Large intestine (tissue), 3 donors: Measurements from ENCODE around the gene TSEN34. TPM values are rescaled to one million over a fixed set of nuclear protein-coding genes. Genes with fewer than 3 reads are reported as not detected.
"Not testable (repeated sequence)": the region's sequence is repeated elsewhere in the genome, so short reads cannot be mapped to it uniquely, and the experiment has no call there.

Source experiments
- DNase-seq, 2 donors: peaks; one replicate each; pipeline versions ENCODE4 v3.0.0 to v3.0.0-alpha.2; 2013
- H3K27ac ChIP-seq: one replicate; pipeline ENCODE4 v1.5.1; 2013; ENCODE audit warnings: low read length
- H3K27me3 ChIP-seq: 2 replicates; pipeline ENCODE4 v1.6.1; 2013; ENCODE audit warnings: low read length; ENCODE audit not compliant: control insufficient read depth, insufficient read depth
- H3K36me3 ChIP-seq: 2 replicates; pipeline ENCODE4 v1.6.1; 2013; ENCODE audit warnings: low read length; ENCODE audit not compliant: control insufficient read depth, insufficient read depth
- H3K4me1 ChIP-seq: one replicate; pipeline ENCODE4 v1.6.1; 2013; ENCODE audit warnings: low read length; ENCODE audit not compliant: control insufficient read depth, insufficient read depth
- H3K4me3 ChIP-seq: one replicate; pipeline ENCODE4 v1.5.1; 2013; ENCODE audit warnings: low read length
- H3K9me3 ChIP-seq: one replicate; pipeline ENCODE4 v1.6.1; 2013; ENCODE audit warnings: mild to moderate bottlenecking, low read depth, low read length, moderate library complexity; ENCODE audit not compliant: control insufficient read depth
- WGBS: methylation state at CpG from one replicate; pipeline ENCODE4 v1.1.5; 2013; ENCODE audit warnings: low lambda C conversion rate; ENCODE audit not compliant: insufficient coverage; 5-methylcytosine and 5-hydroxymethylcytosine counted together
- polyA plus RNA-seq: library from polyadenylated mRNA; unstranded; fragments of 120-200 nt; gene quantifications from one replicate; pipeline ENCODE4 v1.2.1, GENCODE V29; 2013

TSEN34 gene
- polyA plus RNA-seq, 1 donor: 52.7 TPM

- no CpG with 5 or more reads among the region's 8 CpGs for WGBS
- no peak overlapping the region for H3K27ac ChIP-seq
- no peaks in the 10 kb centered on the region for H3K9me3 ChIP-seq
- DNase-seq: no peak
- no peaks in the 10 kb centered on the region for H3K4me1 ChIP-seq
- H3K27me3 ChIP-seq: no peaks in the 10 kb centered on the region
- H3K4me3 ChIP-seq: no peak overlapping the region
- H3K36me3 ChIP-seq: no peaks in the 10 kb centered on the region
Measured at GRCh38 chr19:54218259-54218658, 27.2 kb downstream of the TSEN34 start.

GRCh38 chr19:54218960-54219661 is 28.0 kb downstream of the TSEN34 start:
- no peaks in the 10 kb centered on the region for H3K36me3 ChIP-seq
- no peak for DNase-seq
- no peaks in the 10 kb centered on the region for H3K4me1 ChIP-seq
- H3K4me3 ChIP-seq: no peak overlapping the region
- WGBS: no CpG with 5 or more reads among the region's 27 CpGs
- H3K9me3 ChIP-seq: no peaks in the 10 kb centered on the region
- H3K27me3 ChIP-seq: no peaks in the 10 kb centered on the region
- no peak overlapping the region for H3K27ac ChIP-seq

- no CpG with 5 or more reads among the region's 5 CpGs for WGBS
- H3K4me1 ChIP-seq, H3K27me3 ChIP-seq, H3K9me3 ChIP-seq, DNase-seq, H3K4me3 ChIP-seq, H3K27ac ChIP-seq, H3K36me3 ChIP-seq: not testable (repeated sequence)
Measured at GRCh38 chr19:54219702-54220101, 28.6 kb downstream of the TSEN34 start.

- H3K4me1 ChIP-seq, H3K4me3 ChIP-seq, H3K36me3 ChIP-seq, DNase-seq, H3K27ac ChIP-seq, H3K9me3 ChIP-seq, H3K27me3 ChIP-seq: not testable (repeated sequence)
- WGBS: no CpG with 5 or more reads among the region's 7 CpGs
Measured at GRCh38 chr19:54221947-54222346, 30.8 kb downstream of the TSEN34 start.

- H3K9me3 ChIP-seq, H3K27me3 ChIP-seq, H3K4me3 ChIP-seq, DNase-seq, H3K36me3 ChIP-seq, H3K27ac ChIP-seq, H3K4me1 ChIP-seq: not testable (repeated sequence)
- no CpG with 5 or more reads among the region's 16 CpGs for WGBS
Measured at GRCh38 chr19:54222474-54223276, 31.6 kb downstream of the TSEN34 start, which contains the start of gene LILRB3. LILRB3 (minus strand) TSS chr19:54223007; CDS start chr19:54222976, 31 bp downstream.

- H3K36me3 ChIP-seq, H3K9me3 ChIP-seq, DNase-seq, H3K27ac ChIP-seq, H3K27me3 ChIP-seq, H3K4me3 ChIP-seq, H3K4me1 ChIP-seq: not testable (repeated sequence)
- WGBS: 100% methylated on average over 1 of the region's 14 CpGs
Measured at GRCh38 chr19:54223277-54223936, 32.3 kb downstream of the TSEN34 start.

- not testable (repeated sequence) for H3K4me1 ChIP-seq, H3K36me3 ChIP-seq, H3K4me3 ChIP-seq, H3K9me3 ChIP-seq, H3K27ac ChIP-seq, DNase-seq, H3K27me3 ChIP-seq
- WGBS: no CpG with 5 or more reads among the region's 5 CpGs
Measured at GRCh38 chr19:54223937-54224281, 32.8 kb downstream of the TSEN34 start.

GRCh38 chr19:54224619-54225018 is 33.5 kb downstream of the TSEN34 start:
- WGBS: no CpG with 5 or more reads among the region's 10 CpGs
- H3K4me3 ChIP-seq, H3K27me3 ChIP-seq, H3K4me1 ChIP-seq, H3K36me3 ChIP-seq, DNase-seq, H3K27ac ChIP-seq, H3K9me3 ChIP-seq: not testable (repeated sequence)

- WGBS: no CpG with 5 or more reads among the region's 8 CpGs
Measured at GRCh38 chr19:54229146-54229545, 38.0 kb downstream of the TSEN34 start.

GRCh38 chr19:54230031-54230430 is 38.9 kb downstream of the TSEN34 start:
- no peak overlapping the region for H3K4me3 ChIP-seq
- H3K36me3 ChIP-seq: no peaks in the 10 kb centered on the region
- WGBS: no CpG with 5 or more reads among the region's 7 CpGs
- H3K27me3 ChIP-seq: peaks cover 4% of the 10 kb centered on the region
- H3K27ac ChIP-seq: no peak overlapping the region
- no peak for DNase-seq
- peaks cover 4% of the 10 kb centered on the region for H3K4me1 ChIP-seq
- H3K9me3 ChIP-seq: no peaks in the 10 kb centered on the region

More at GRCh38 chr19:54229146-54229545, 38.0 kb downstream of the TSEN34 start:
- Histone ChIP-seq H3K4me1 (peaks cover 4% of the 10 kb centered on the region), H3K4me3 (no peak overlapping the region), H3K9me3 (no peaks in the 10 kb centered on the region), H3K27ac (no peak overlapping the region), H3K27me3 (peaks cover 4% of the 10 kb centered on the region), H3K36me3 (no peaks in the 10 kb centered on the region)
- DNase-seq: no peak
